ENCODE measurements around the gene IMPG1. TPM values are rescaled to one million over a fixed set of nuclear protein-coding genes. Genes with fewer than 3 reads are reported as not detected.

IMPG1 gene
- total RNA-seq, 1 donor from 2014 or later: not detected

DNA sequence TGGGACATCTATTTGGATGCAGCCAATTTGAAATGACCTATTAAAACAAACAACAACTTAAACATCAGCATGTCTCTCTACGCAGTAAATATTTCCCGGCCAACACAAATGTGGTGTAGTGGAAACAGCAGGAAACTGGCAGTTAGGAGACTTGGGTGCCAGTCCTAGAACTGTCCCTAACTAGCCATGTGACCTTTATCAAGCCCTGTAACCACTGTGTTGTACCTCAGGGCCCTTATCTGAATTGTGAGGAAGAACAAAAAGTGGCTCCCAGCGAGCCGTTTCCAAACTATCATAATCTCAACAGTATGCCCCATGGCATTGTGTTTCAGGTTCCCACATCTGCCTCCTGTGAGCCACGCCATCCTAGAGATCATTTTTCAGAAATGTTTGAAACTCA is 124.5 kb downstream of the IMPG1 start:
- ATAC-seq: no peak
- TF ChIP-seq, protein P1, sequence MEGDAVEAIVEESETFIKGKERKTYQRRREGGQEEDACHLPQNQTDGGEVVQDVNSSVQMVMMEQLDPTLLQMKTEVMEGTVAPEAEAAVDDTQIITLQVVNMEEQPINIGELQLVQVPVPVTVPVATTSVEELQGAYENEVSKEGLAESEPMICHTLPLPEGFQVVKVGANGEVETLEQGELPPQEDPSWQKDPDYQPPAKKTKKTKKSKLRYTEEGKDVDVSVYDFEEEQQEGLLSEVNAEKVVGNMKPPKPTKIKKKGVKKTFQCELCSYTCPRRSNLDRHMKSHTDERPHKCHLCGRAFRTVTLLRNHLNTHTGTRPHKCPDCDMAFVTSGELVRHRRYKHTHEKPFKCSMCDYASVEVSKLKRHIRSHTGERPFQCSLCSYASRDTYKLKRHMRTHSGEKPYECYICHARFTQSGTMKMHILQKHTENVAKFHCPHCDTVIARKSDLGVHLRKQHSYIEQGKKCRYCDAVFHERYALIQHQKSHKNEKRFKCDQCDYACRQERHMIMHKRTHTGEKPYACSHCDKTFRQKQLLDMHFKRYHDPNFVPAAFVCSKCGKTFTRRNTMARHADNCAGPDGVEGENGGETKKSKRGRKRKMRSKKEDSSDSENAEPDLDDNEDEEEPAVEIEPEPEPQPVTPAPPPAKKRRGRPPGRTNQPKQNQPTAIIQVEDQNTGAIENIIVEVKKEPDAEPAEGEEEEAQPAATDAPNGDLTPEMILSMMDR (IDR thresholded peaks at IDR 0.05): no peak
- DNase-seq: no peak
- Histone ChIP-seq H3K4me1 (no peaks in the 10 kb centered on the region), H3K27ac (no peak overlapping the region), H3K27me3 (ENCODE audit: low read depth) (no peaks in the 10 kb centered on the region), H3K36me3 (no peaks in the 10 kb centered on the region), H3K9me3 (no peaks in the 10 kb centered on the region), H3K4me3 (no peak overlapping the region)
- intact Hi-C loops (cut with DNase I): no loop called here

DNA sequence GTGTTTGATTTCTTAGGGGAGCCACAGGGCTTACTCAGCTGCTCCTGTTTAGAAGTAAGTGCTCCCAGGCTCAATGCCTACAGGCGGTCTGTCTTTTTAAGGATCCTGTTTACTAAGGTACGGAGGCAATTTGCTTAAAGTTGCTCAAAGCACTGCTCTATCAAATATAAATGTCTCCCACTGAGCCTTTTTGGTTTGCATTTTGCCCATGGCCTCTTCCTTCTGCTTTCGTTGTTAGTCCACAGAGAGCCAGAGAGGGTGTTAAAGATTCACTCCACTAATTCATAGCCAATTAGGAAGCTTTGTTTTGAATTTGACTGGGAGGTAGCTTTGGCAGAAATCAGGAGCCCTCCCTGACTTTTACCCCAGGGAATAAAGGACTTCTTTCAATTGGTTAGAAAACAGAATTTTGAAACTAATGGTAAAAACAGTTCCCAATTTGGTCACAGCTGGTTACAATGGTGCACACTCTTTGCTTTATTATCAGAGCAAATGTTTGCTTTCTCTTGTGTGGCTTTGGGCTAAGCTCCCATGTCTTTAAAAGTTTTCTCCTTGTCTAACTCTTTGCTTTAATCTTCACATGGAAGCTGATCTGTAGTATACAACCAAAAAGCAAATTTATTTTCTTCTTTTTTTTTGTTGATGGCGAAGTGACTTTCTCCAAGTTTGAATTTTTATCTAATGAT is 126.2 kb downstream of the IMPG1 start:
- TF ChIP-seq, protein P1 (IDR thresholded peaks at IDR 0.05): no peak
- DNase-seq (no peak), ATAC-seq (no peak)
- Histone ChIP-seq H3K27ac (no peak overlapping the region), H3K9me3 (no peaks in the 10 kb centered on the region), H3K27me3 (ENCODE audit: low read depth) (no peaks in the 10 kb centered on the region), H3K4me3 (no peak overlapping the region), H3K4me1 (no peaks in the 10 kb centered on the region), H3K36me3 (no peaks in the 10 kb centered on the region)
- intact Hi-C loops (cut with DNase I): no loop called here

DNA sequence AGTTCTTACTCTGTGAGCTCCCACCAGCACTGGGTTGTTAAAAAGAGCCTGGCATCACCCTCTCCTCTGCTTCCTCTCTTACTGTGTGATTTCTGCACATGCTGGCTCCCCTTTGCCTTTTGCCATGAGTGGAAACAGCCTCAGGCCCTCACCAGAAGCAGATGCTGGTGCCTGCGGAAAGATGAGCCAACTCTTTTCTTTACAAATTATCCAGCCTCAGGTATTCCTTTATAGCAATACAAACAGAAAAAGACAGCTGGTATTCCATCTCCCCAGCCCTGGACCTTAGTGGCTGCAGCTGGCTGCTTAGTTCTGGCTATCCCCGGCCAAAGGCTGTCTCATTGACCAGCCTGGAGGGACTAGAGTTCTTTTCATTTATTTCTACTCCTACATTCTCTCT is 129.1 kb downstream of the IMPG1 start:
- Histone ChIP-seq H3K36me3 (no peaks in the 10 kb centered on the region), H3K27me3 (ENCODE audit: low read depth) (no peaks in the 10 kb centered on the region), H3K27ac (no peak overlapping the region), H3K9me3 (no peaks in the 10 kb centered on the region), H3K4me1 (no peaks in the 10 kb centered on the region), H3K4me3 (no peak overlapping the region)
- no peak for ATAC-seq
- intact Hi-C loops (cut with DNase I): no loop called here
- no peak for DNase-seq
- TF ChIP-seq, protein P1 (IDR thresholded peaks at IDR 0.05): no peak

DNA sequence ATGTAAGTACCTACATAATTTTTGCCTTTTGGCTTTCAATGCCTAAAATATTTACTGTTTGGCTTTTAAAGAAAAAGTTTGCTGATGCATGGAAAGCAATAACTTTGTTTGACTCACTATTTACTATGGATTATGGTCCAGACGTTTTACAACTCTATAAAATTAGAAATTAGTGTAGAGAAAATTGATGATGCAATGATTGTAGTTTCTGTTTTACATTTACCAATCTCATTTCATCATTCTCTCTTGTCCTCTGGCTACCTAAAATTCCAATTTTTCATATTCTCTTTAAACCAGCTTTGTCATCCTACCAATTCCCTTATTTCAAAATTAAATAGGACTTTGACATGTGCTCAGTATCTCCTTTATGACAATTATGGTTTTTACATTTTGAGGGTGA is 131.0 kb downstream of the IMPG1 start:
- no peak for ATAC-seq
- Histone ChIP-seq H3K36me3 (no peaks in the 10 kb centered on the region), H3K4me3 (no peak overlapping the region), H3K4me1 (no peaks in the 10 kb centered on the region), H3K27ac (no peak overlapping the region), H3K27me3 (ENCODE audit: low read depth) (peaks cover 3% of the 10 kb centered on the region), H3K9me3 (no peaks in the 10 kb centered on the region)
- TF ChIP-seq, protein P1 (IDR thresholded peaks at IDR 0.05): no peak
- intact Hi-C loops (cut with DNase I): no loop called here
- DNase-seq: no peak

DNA sequence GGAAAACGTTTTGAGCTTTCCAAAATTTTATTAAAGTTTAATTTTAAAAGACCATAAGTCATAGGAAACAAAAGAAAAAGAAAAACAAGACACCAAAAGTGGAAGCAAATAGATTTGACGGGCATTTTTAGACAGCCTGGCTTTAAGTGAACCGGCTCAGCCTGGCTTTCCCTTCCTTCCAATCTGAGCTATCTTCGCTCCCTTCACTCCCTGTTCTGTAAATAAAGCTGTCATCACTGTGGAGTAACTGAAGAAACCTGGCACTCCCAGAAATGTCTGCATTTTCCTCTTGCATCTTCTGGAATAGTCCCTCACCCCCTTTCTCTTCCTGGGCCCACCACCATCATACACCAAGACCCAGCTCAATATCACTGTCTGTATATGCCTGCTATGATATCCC is 131.9 kb downstream of the IMPG1 start:
- Histone ChIP-seq H3K27me3 (ENCODE audit: low read depth) (peaks cover 3% of the 10 kb centered on the region), H3K36me3 (no peaks in the 10 kb centered on the region), H3K27ac (no peak overlapping the region), H3K9me3 (no peaks in the 10 kb centered on the region), H3K4me3 (no peak overlapping the region), H3K4me1 (peaks cover under 1% of the 10 kb centered on the region)
- intact Hi-C loops (cut with DNase I): no loop called here
- ATAC-seq: no peak
- DNase-seq: no peak
- TF ChIP-seq, protein P1 (IDR thresholded peaks at IDR 0.05): no peak

All from lower lobe of right lung (tissue), 2 donors.